LoVo (cell line): ENCODE results near the gene PTH1R.

Source experiments
- DNase-seq: peaks from one replicate; pipeline ENCODE4 v3.0.0-alpha.2; 2016; ENCODE audit warnings: low spot score

The PTH1R gene

GRCh38 chr3:46883054-46883829 lies 5.7 kb downstream of the PTH1R start:
- DNase-seq: no peak

GRCh38 chr3:46883830-46884185 lies 6.3 kb downstream of the PTH1R start:
- no peak for DNase-seq

GRCh38 chr3:46884427-46884826 lies 6.9 kb downstream of the PTH1R start:
- no peak for DNase-seq

- DNase-seq: no peak
Observed at GRCh38 chr3:46884929-46885328, 7.4 kb downstream of the PTH1R start.

GRCh38 chr3:46885612-46886011 lies 8.1 kb downstream of the PTH1R start:
- no peak for DNase-seq

- no peak for DNase-seq
Observed at GRCh38 chr3:46887980-46888494, 10.5 kb downstream of the PTH1R start.

- no peak for DNase-seq
Observed at GRCh38 chr3:46888705-46889104, 11.2 kb downstream of the PTH1R start.

GRCh38 chr3:46889381-46890110 lies 12.0 kb downstream of the PTH1R start:
- no peak for DNase-seq

GRCh38 chr3:46890132-46890531 lies 12.6 kb downstream of the PTH1R start:
- DNase-seq: no peak

- DNase-seq: no peak
Observed at GRCh38 chr3:46891132-46891531, 13.6 kb downstream of the PTH1R start.

GRCh38 chr3:46892285-46893145 lies 15.0 kb downstream of the PTH1R start:
- DNase-seq: peak; percentile 24

- no peak for DNase-seq
Observed at GRCh38 chr3:46893146-46893748, 15.7 kb downstream of the PTH1R start.

- no peak for DNase-seq
Observed at GRCh38 chr3:46893763-46894162, 16.2 kb downstream of the PTH1R start.

GRCh38 chr3:46894256-46894655 lies 16.7 kb downstream of the PTH1R start:
- no peak for DNase-seq

- peak; percentile 54 for DNase-seq
Observed at GRCh38 chr3:46895204-46895660, 17.7 kb downstream of the PTH1R start.

- DNase-seq: no peak
Observed at GRCh38 chr3:46895761-46896160, 18.2 kb downstream of the PTH1R start.

- DNase-seq: no peak
Observed at GRCh38 chr3:46896386-46896785, 18.9 kb downstream of the PTH1R start.

GRCh38 chr3:46897031-46897430 lies 19.5 kb downstream of the PTH1R start:
- DNase-seq: no peak

- DNase-seq: no peak
Observed at GRCh38 chr3:46897829-46898320, 20.4 kb downstream of the PTH1R start.

- DNase-seq: no peak
Observed at GRCh38 chr3:46898321-46899150, 21.0 kb downstream of the PTH1R start.
